KBM-7 (cell line): ENCODE data around the gene ST8SIA2.

Source experiments
- DNase-seq: peaks from one replicate; pipeline ENCODE4 v3.0.0-alpha.2; 2015
- in situ Hi-C: fragments of 300-500 bp; cut with MboI; formaldehyde crosslinking; loops from 2 replicates; pipeline ENCODE4 v1.14.3; 2020; ENCODE audit warnings: low sequenced_read_pairs, low pct_unique_long_range_greater_than_20kb, mixed read lengths

Gene ST8SIA2

DNA sequence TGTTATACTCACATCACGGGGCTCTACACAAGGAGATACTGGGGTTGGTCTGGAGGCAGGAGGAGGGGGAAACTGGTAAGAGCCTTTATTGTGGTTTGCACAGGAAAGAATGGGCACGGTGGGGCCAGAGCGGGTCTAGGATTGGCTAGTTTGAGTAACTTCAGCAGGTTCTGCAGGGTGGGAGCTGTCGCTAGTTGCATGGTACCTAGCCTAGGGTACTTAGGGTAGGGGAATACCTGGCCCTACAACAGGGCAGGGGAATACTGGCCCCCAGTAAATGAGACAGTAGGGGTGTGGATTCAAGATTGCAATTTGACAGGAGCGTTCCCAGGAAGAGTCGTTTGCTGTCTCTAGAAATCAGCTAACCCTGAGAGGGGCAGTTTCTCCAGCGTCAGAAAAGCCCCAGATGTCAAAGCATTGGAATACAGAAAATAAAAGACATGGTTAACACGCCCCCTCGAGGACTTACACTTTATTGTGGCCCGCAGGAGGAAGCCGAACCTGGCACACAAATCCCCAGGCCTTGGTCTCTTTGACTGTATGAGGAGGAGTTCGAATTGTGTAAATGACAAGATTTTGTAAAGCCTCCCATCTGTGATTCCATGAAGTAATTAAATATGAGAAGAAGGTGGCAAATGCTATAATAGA lies 32.0 kb downstream of the ST8SIA2 start:
- DNase-seq, result no peak
- in situ Hi-C loops, result no loop called here

DNA sequence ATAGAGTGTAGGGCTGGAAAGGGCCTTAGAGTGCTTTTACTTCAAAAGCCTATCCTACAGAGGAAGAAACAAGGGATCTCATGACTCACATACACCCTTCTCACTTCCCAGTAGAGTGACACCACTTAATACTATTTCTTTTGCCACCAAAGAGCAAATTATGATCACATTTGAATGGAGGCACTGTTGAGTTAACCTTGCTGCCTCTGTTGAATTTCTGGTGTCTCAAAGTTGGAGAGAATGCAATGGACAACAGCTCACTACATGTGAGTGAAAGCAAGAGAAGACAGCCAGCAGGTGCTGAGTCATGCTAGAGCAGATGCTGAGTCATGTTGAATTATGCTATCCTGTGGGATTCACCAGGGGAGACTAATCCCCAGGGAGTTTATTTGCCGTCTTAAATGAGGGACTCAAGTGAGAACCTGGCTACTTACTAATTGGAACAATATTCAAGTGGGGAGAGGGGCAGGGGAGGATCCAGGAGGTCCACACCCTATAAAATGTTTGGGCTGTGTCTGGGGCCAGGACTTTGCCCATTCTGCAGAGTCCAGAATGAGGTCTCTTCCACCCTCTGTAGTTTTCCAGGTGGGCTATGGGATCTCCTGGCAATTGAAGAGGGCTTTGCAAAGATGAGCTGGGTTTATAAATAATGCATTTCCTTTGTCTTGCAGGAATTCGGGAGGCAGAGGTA lies 35.8 kb downstream of the ST8SIA2 start:
- DNase-seq, result no peak
- in situ Hi-C loops, result no loop called here

DNA sequence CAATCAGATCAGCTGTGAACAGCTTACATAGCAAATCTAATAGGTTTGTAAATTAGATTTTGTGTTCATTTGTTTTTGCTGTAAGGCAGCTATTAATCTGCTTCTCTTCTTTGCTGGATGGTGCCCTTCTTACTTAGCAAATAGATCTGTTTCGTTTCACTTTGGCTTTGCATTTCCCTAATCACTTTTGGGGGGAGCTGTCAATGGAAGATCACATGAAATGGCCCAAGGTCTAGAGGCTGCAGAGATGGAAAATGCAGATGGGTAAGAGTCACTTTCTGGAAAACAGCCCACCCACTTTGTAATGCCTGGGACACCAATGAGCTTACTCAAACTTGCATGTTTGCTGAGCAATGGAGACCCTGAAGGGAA lies 36.4 kb downstream of the ST8SIA2 start:
- in situ Hi-C loops, result no loop called here
- DNase-seq, result no peak

DNA sequence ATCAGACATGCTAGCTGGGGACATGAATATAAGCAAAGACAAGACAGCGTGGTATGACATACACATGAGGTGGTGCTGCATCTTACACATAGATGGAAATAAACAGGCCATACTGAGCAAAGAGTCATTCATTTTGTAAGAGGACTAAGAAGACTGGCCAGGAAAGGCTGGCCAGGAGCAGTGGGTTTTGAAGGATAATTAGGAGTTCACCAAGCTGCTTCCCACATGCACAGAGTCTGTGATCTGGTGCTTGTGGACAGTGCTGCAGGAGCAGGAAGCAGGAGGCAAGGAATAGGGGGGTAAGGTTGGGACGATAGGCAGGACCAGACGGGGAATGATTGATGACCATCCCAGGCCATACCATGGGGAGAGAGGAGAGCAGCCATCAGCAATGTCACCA lies 41.5 kb downstream of the ST8SIA2 start:
- in situ Hi-C loops, result no loop called here
- no peak for DNase-seq

DNA sequence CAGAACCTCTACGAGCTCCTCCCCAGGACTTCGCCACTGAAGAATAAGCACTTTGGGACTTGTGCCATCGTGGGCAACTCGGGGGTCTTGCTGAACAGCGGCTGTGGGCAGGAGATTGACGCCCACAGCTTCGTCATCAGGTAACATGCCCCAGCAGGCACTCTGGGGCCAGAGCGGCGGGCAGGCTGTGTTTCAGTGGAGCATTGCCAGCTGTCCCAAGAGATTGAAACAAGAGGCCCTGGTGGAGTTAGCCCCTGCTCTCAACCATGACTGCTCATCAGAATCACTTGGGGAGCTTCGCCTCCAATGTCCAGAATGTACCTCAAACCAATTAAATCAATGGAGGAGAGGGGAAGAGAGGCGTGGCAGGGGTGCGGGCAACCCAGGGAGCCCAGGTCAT lies 44.8 kb downstream of the ST8SIA2 start:
- in situ Hi-C loops, result no loop called here
- DNase-seq, result no peak

DNA sequence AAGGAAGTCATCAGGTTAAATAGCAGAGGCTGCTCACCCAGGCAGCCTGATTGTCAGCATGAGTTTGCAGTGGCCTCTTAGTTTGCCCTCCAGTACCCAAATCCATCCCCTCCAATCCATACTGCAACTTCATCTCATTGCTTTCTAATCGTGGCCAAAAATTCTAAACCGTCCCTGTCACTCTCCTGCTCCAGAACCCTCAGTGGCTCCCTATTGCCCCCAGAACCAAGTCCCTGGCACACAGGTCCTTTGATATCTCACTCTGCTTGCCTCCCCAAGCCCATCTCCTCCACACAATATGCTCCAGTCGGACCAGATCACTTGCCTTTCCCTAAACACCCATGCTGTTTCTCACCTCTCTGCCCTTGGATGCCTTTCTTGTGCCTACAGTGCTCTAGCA lies 49.7 kb downstream of the ST8SIA2 start:
- no peak for DNase-seq
- in situ Hi-C loops, result no loop called here

DNA sequence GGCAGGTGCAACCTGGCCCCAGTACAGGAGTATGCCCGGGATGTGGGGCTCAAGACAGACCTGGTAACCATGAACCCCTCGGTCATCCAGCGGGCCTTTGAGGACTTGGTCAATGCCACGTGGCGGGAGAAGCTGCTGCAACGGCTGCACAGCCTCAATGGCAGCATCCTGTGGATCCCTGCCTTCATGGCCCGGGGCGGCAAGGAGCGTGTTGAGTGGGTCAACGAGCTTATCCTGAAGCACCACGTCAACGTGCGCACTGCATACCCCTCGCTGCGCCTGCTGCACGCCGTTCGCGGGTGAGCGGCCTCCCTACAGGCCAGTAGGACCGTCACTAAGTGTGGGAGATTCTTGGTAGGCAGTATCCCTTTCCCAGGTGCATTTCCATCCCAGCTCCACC lies 51.0 kb downstream of the ST8SIA2 start:
- no peak for DNase-seq
- in situ Hi-C loops, result no loop called here

DNA sequence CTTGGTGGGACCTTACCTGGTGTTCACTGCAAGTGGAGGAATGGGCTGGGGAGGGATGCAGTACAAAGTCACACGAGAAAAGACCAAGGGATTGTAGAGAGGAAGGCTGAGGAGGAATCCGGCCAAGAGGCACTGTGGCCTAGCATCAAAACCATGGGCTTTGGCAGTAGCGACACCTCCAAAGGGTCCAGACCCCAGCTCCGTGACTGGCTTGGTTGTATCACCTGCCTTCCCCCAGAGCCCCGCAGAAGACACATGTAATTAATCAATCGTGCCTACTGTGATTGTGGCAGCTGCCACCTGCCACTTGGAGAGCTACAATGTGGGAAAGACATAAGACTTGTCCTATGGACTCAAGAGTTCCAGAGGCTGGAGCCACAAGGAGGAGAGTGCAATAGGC lies 54.7 kb downstream of the ST8SIA2 start:
- DNase-seq, result no peak
- in situ Hi-C loops, result no loop called here

DNA sequence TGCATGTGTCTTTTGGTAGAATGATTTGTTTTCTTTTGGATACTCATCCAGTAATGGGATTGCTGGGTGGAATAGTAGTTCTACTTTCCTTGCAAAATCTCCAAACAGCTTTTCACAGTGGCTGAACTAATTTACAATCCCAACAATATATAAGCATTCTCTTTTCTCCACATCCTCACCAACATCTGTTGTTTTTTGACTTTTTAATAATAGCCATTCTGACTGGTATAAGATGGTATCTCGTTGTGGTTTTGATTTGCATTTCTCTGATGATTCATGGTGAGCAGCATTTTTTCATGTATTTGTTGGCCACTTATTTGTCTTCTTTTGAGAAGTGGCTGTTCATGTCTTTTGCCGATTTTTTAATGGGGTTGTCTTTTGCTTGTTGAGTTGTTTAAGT lies 55.8 kb downstream of the ST8SIA2 start:
- DNase-seq, result no peak
- in situ Hi-C loops, result no loop called here

DNA sequence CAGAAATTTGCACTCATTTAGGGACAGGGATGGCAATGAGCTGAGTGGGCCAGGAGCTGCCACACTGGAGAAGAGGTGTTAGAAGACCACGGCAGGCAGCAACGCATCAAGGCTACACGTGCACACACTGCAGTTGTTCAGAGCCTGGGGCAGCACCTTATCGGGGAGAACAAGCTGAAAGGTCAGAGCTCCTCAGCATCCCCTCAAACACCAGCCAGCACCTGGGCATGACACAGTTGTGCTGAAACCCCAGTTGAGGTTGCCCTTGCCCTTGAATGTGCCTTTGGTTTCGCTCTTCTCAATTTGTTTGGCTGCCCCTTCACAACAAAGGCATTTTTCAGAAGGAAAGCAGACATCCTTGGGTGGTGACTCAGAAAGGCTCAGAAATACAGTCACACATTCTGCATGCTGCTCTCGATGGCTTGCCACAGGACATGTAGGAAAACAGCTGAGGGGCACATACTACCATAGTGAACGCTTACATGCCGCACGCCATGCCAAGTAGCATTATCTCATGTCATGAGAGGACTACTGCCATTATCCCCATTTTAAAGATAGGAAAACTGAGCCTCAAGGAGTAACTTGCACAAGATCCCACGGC lies 57.6 kb downstream of the ST8SIA2 start:
- in situ Hi-C loops, result no loop called here
- DNase-seq, result no peak

DNA sequence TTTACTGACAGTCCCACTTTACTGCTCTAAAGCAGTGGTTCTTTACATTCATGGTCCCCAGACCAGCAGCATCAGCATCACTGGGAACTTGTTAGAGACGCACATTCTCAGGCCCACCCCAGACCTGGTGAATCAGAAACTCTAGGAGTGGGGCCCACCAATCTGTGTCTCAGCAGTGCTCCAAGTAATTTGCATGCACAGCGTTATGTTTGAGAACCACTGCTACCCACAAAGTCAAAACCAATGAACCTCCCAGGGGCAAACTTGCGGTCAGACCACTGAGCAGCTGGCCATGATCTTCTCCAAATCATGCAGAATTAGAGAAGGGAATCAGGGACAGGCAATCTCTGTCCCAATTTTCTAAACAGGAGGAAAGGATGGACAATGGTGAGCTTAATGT lies 58.5 kb downstream of the ST8SIA2 start:
- DNase-seq, result no peak
- in situ Hi-C loops, result no loop called here

DNA sequence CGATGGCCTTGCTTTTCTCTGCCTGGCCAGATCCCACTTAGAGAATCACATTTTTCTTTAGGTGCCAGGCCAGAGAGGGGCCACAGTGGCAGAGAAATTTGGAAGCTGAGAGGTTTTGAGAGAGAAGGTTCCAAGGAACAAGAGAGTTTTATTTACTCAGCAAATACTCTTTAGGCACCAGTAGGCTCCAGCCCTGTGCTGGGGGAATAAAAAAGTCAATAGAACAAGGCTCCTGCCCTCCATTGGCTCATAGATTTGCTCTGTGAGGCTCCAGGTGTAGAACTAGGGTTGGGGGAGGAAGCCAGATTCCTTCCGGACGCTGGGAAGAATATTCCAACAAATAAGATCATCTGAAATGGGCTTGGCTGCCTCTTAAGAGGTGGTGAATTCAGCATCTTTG lies 59.9 kb downstream of the ST8SIA2 start:
- DNase-seq, result no peak
- in situ Hi-C loops, result no loop called here

DNA sequence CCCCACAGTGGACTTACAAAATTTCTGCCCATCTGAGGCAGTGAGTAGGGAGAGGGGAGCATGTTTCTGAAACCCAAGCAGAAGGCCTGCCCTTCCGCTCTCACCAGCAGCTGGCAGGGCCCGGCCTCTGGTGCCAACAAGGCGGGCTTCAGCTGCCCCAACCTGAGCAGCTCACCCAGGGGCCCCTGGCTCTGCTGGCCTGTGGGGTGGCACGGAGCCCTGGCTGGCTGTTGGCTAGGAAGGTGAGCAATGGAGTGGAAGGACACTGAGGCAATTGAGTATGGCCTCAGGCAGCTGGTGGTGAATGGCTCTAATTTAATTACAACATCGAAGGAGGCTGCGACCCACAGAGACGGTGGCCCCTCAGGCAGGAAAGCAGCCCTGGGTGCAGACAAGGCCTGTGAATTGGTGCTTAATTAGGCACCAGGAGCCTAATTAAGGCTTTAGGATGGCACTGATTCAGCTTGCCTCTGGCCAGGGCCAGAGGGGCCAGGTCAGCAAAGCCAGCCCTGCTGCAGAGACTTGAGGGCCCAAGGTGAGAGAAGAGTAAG lies 60.9 kb downstream of the ST8SIA2 start:
- DNase-seq, result no peak
- in situ Hi-C loops, result no loop called here

DNA sequence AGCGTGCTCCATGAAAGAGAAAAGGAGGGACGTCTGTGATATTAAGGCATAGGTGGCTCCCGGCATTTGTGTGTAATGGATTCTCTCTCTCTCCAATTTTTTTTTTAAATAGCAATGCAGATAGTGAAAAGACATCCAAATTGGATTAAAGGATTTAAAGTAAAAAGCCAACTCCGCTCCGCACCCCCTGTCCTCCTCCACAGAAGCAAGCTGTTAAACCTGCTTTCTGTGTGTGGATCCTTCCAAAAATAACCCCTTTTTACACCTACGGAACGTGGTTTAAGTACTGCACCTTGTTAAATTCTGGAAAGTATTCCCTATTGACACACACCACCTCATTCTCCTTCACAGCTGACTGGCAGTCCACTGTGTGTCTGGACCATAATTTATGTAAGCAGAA lies 61.6 kb downstream of the ST8SIA2 start:
- in situ Hi-C loops, result no loop called here
- no peak for DNase-seq

DNA sequence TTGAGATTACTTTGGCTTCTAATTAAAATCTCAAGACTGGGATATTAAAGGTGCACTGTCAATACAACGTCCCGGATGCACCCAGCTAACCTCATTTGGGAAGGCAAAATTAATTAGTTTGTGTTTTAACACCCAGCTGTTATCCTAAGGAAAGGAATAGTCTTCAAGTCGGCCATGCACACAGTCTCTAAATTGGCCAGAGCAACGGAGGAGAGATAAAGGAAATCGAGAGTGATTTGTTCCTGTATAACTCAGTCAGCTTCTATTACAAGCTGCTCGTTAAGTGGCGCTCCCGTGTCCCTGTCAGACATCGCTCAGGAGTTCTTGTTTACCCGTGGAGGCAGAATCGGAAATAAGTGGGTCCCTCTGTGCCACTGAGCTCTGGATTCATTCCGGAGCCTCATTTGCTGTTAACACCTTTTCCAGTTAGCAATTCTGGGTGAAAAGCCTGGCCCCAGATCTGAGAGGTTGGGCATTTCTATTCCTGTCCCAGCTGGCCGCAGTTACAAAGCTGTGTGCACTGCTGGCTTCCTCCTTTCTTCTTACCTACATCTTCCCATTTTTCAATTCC lies 63.9 kb downstream of the ST8SIA2 start:
- in situ Hi-C loops, result no loop called here

DNA sequence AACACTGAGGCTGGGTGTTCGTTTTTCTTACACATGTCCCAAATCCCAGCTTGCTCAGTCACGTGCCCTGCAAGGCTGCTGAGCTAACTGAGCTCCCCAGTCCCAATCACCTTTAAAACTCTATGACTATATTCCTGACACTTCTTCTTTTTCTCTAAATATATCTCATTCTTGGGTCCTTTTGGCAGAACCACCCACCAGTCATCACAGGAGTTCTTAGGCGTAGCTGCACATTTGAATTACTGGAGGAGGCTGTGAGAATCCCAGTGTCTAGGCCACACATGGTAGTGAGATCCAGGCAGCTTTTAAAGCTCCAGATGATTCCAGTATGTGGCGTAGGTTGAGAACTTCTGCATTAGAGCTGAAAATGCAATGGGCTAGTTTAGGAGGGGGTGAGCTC lies 66.3 kb downstream of the ST8SIA2 start:
- no peak for DNase-seq
- in situ Hi-C loops, result no loop called here

More for the DNA sequence above, 63.9 kb downstream of the ST8SIA2 start:
- DNase-seq, result no peak

DNA sequence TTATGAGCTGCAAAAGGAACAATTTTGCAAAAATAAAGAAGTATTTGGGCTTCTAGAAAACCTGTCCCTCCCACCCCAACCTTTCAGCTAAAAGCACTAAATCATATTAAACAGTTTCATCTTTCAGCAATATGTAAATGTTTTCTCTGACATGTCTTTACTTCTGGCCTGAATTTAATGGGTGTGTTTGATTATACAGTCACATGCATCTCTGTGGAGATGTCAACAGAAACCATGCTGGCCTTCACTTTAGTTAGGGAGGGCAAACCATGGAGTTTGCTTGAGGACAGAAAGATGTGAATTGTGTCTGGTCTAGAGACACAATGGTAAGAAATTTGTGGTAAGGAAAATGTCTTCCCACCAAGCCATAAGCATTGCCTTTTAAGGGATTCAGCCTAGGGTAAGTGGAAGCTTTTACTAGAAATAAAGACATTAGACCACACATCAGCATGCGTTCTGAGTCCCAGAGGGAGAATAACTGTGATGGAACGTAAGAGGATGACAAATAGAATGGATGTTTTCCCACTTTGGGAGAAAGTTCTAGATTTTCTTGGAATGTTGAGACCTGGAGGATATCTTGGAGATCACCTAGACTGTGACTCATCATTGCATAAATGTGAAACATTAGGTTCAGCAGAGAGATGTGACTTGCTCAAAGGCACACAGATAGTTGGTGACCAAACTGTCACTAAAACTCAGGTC lies 68.9 kb downstream of the ST8SIA2 start:
- DNase-seq, result no peak
- in situ Hi-C loops, result no loop called here

DNA sequence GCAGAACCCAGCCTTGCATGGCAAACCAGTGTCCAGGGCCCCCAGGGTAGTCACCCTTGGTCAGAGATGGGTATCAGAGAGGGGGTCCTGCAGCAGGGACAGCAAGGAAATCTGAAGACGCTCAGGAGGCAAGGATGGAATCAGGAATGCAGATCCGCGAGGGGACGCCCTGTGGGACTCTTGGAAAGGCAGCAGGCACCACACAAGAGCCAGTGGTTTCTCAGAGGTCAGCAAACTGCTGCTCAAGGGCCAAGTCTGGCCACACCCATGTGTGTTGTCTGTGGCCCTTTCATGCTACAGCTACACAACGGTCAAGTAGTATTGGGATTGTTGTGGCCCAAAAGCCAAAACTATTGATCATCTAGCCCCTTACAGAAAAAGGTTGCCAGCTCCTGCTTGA lies 69.7 kb downstream of the ST8SIA2 start:
- in situ Hi-C loops, result no loop called here
- DNase-seq, result no peak

DNA sequence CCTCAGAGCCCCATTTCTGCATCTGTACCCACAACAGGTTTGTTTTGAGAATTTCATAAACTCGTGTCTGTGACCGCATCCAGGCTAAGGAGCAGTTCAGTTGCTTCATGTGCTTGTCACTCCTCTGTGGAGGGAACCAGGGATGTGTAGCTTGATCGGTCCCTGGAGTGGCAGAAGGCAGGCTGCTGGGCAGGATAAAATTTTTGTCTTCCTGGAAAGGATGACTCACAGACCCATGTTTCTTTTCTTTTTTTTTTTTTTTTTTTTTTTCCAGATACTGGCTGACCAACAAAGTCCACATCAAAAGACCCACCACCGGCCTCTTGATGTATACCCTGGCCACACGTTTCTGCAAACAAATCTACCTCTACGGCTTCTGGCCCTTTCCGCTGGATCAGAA lies 70.1 kb downstream of the ST8SIA2 start:
- in situ Hi-C loops, result no loop called here
- no peak for DNase-seq

DNA sequence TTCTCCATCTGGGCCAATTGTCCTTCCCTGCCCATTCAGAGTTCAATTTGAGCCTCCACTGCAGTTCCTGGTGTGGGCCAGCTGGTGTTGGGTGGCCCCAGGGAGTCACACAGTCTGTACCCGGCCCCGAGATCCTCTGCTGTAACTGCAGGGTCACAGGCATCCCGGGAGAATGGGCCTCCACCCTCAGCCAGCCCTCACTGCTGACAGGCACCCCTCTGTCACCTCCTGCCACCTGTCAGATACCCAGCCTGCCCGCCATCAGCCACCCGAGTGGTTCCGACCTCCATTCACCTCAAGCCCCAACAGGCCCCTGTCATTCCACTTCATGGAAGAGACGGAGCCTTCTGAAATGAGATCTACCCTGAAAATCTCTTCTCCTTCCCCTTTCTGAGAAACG lies 73.2 kb downstream of the ST8SIA2 start:
- in situ Hi-C loops, result no loop called here

More for the DNA sequence above, 73.2 kb downstream of the ST8SIA2 start:
- no peak for DNase-seq
